ENCODE measurements around the gene MARK3. TPM values are rescaled to one million over a fixed set of nuclear protein-coding genes. Genes with fewer than 3 reads are reported as not detected.
A peak's percentile ranks its signal among the peaks of the same experiment; 100 is the strongest.

MARK3 gene
- total and polyA plus RNA-seq, 10 of the 15 experiments (the other 5 are each of a cell fraction or from before 2014, with no cell fraction given) = 10.7 to 75.1 (median 41.4) TPM

- Histone ChIP-seq H3K4me3 (peak overlapping the region; percentile 96), H3K9ac (ENCODE audit: control insufficient read depth, insufficient read depth, low read length) (no peak overlapping the region; the same call in 1 of the 2 replicates), H3K4me1 (ENCODE audit: control insufficient read depth, insufficient read depth, low read length) (peaks cover 19% of the 10 kb centered on the region; the same call in 1 of the 2 replicates), H3K36me3 (ENCODE audit: control insufficient read depth in 2 of 2, insufficient read depth in 2 of 2, low read length in 1 of 2) (peaks cover 16 to 52% of the 10 kb centered on the region in 2 experiments), H3K27ac (ENCODE audit: control insufficient read depth, insufficient read depth) (no peak overlapping the region), H4K20me1 (ENCODE audit: control insufficient read depth, insufficient read depth) (peaks cover 16% of the 10 kb centered on the region), H2AFZ (ENCODE audit: control insufficient read depth, low read depth, low read length) (no peak overlapping the region), H3K4me2 (ENCODE audit: control insufficient read depth, insufficient read depth) (peak overlapping the region; percentile 71), H3K79me2 (ENCODE audit: control insufficient read depth, insufficient read depth, low read length) (peaks cover 53% of the 10 kb centered on the region), H3K27me3 (replicated peaks in 1 of 2; ENCODE audit: control insufficient read depth in 2 of 2, insufficient read depth in 2 of 2, low read length in 1 of 2) (no peaks in the 10 kb centered on the region), H3K9me3 (replicated peaks; ENCODE audit: control insufficient read depth, insufficient read depth, low read length) (no peaks in the 10 kb centered on the region)
- BruUV-seq (replicated peaks) = TSS peak; percentile 46
- in situ Hi-C loops (cut with MboI) (no loop called here), intact Hi-C loops (cut with micrococcal nuclease; ENCODE audit: unreplicated experiment) (no loop called here)
- TF ChIP-seq GATAD2B (conservative IDR thresholded peaks at IDR 0.05; ENCODE audit: low read depth) = no peak
- no peak for TF ChIP-seq ZBTB40 (IDR thresholded peaks at IDR 0.05; ENCODE audit: borderline replicate concordance)
- TF ChIP-seq MAX (IDR thresholded peaks at IDR 0.05; ENCODE audit: low read depth, low read length) = no peak
- TF ChIP-seq BACH1 (IDR thresholded peaks at IDR 0.05; ENCODE audit: borderline replicate concordance) = peak; percentile 46; the same call in 1 of the 2 replicates
- TF ChIP-seq ZNF217 (IDR thresholded peaks at IDR 0.05) = no peak
- no peak for TF ChIP-seq WRNIP1 (IDR thresholded peaks at IDR 0.05; ENCODE audit: borderline replicate concordance, low read depth, low read length)
- CTCF ChIA-PET = interaction anchor here (0.8 to 3.3 kb wide), 4 partner anchors 18 to 64 kb away, joined by 3 to 21 read pairs (median 3); partner anchors contain the start of gene MARK3
- WGBS (ENCODE audit: insufficient coverage, insufficient replicate concordance, low lambda C conversion rate, missing lambda C conversion rate) = 96% methylated on average over 14 of the region's 14 CpGs
- DNase-seq (ENCODE audit: low read depth, low spot score) (no peak), ATAC-seq (no peak), FAIRE-seq (no peak)
- RAD21 ChIA-PET (ENCODE audit: unreplicated experiment) = interaction anchor here (0.9 to 1.3 kb wide), 2 partner anchors 54 to 55 kb away, joined by 3 to 4 read pairs; no protein-coding TSS in a partner anchor
- POLR2A ChIA-PET = interaction anchor here (1.0 to 1.6 kb wide), 3 partner anchors 8 to 46 kb away, joined by 3 to 6 read pairs (median 3); no protein-coding TSS in a partner anchor
- SMC1A ChIA-PET (ENCODE audit: uncharacterized antibody, unreplicated experiment) = interaction anchor here (0.7 to 1.4 kb wide), 4 partner anchors 10 to 56 kb away, joined by 3 to 6 read pairs (median 4); no protein-coding TSS in a partner anchor
Observed at GRCh38 chr14:103336191-103336590, 49.0 kb upstream of the MARK3 start.

All from GM12878 (cell line).